Fibroblast of lung (primary cell): ENCODE measurements around the gene PKN1. TPM values are rescaled to one million over a fixed set of nuclear protein-coding genes. Genes with fewer than 3 reads are reported as not detected.
"Not testable (repeated sequence)": the region's sequence is repeated elsewhere in the genome, so short reads cannot be mapped to it uniquely, and the experiment has no call there.

Source experiments
- DNase-seq, 2 donors: peaks; one replicate each; pipeline versions ENCODE4 v3.0.0 to v3.0.0-alpha.2; 2010; ENCODE audit warnings: low read depth in 2 of 2
- H2AFZ ChIP-seq: 2 replicates; pipeline ENCODE4 v1.5.1; 2012; ENCODE audit warnings: low read length, control low read depth, inconsistent platforms
- H3K27ac ChIP-seq: 2 replicates; pipeline ENCODE4 v1.5.1; 2011; ENCODE audit warnings: low read length, control low read depth; ENCODE audit not compliant: insufficient read depth
- H3K27me3 ChIP-seq: 2 replicates; pipeline ENCODE4 v1.5.1; 2011; ENCODE audit warnings: mild to moderate bottlenecking, low read length; ENCODE audit not compliant: control insufficient read depth, insufficient read depth
- H3K36me3 ChIP-seq: 2 replicates; pipeline ENCODE4 v1.5.1; 2011; ENCODE audit warnings: low read length; ENCODE audit not compliant: control insufficient read depth, insufficient read depth
- H3K4me1 ChIP-seq: 2 replicates; pipeline ENCODE4 v1.5.1; 2011; ENCODE audit warnings: low read length; ENCODE audit not compliant: control insufficient read depth, insufficient read depth; ENCODE audit errors: extremely low read depth
- H3K4me2 ChIP-seq: 2 replicates; pipeline ENCODE4 v1.5.1; 2011; ENCODE audit warnings: low read length, control low read depth; ENCODE audit not compliant: insufficient read depth; ENCODE audit errors: extremely low read depth
- H3K4me3 ChIP-seq, 4 experiments: fragments of 200-600 bp in 1 of 4; sonication (generic) in 1 of 4; replicated peaks in 1 of 4; 2 replicates each; pipeline ENCODE4 v1.5.1; 2011 to 2016; ENCODE audit warnings: low read length in 4 of 4, low read depth in 3 of 4, mild to moderate bottlenecking in 3 of 4, control low read depth in 2 of 4, inconsistent platforms in 1 of 4, mixed read lengths in 1 of 4; ENCODE audit not compliant: insufficient read depth in 1 of 4; ENCODE audit errors: control extremely low read depth in 1 of 4
- H3K79me2 ChIP-seq: 2 replicates; pipeline ENCODE4 v1.5.1; 2012; ENCODE audit warnings: mild to moderate bottlenecking, low read length, inconsistent platforms; ENCODE audit not compliant: control insufficient read depth, insufficient read depth
- H3K9ac ChIP-seq: 2 replicates; pipeline ENCODE4 v1.5.1; 2011; ENCODE audit warnings: mild to moderate bottlenecking, low read length, control low read depth; ENCODE audit not compliant: insufficient read depth
- H3K9me3 ChIP-seq: 2 replicates; pipeline ENCODE4 v1.5.1; 2012; ENCODE audit warnings: low read depth, low read length; ENCODE audit not compliant: control insufficient read depth, insufficient read depth
- H4K20me1 ChIP-seq: 2 replicates; pipeline ENCODE4 v1.5.1; 2011; ENCODE audit warnings: low read length; ENCODE audit not compliant: control insufficient read depth, insufficient read depth; ENCODE audit errors: extremely low read depth
- EZH2 ChIP-seq: IDR thresholded peaks from 2 replicates; pipeline ENCODE4 v1.5.1; 2012; ENCODE audit warnings: low read length, control low read depth, mild to moderate bottlenecking; ENCODE audit errors: missing control alignments
- polyA plus RNA-seq, 2 donors: library from polyadenylated mRNA; depleted of rRNA in 1 of 2; stranded (reverse) in 1 of 2; unstranded in 1 of 2; fragments of >200 nt; gene quantifications; 2 replicates each; pipeline ENCODE4 v1.2.1, GENCODE V29; 2011 to 2012; ENCODE audit warnings: missing spikeins in 1 of 2
- total RNA-seq: library from RNA; depleted of rRNA; stranded (reverse); fragments of >200 nt; gene quantifications from 2 replicates; pipeline ENCODE4 v1.2.1, GENCODE V29; 2014
- TF ChIP-seq, protein P1 (sequence below), 2 donors: IDR thresholded peaks in 1 of 2; conservative IDR thresholded peaks in 1 of 2; 1 replicate in 1 of 2; 2 replicates in 1 of 2; pipeline ENCODE4 v1.5.1; 2011 to 2012; ENCODE audit warnings: low read length in 2 of 2, control low read depth in 1 of 2, inconsistent platforms in 1 of 2, low read depth in 1 of 2, mild to moderate bottlenecking in 1 of 2

The PKN1 gene
- total and polyA plus RNA-seq, 2 donors (not counting 1 experiment from before 2014, with no cell fraction given) = 43.2 to 141 TPM

DNA sequence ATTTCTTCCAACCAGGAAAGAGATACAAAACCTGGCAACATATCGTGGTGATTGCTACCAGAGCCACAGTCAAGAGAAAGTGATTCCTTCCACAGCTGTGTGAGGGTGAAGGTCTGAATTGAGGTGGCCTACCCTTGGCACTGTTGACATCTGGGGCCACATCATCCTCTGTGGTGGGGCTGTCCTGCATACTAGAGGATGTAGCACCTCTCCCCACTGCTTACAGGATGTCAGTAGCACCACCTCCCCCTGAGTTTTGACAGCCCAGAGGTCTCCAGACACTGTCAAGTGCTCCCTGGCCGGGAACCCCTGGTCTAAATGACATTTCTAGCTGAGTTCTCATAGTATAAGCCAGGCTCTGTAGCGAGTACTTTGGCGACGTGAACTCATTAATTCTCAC, 26.6 kb downstream of the PKN1 start:
- no peak for DNase-seq
- Histone ChIP-seq H3K79me2 (no peaks in the 10 kb centered on the region), H3K4me1 (no peaks in the 10 kb centered on the region), H3K9me3 (no peaks in the 10 kb centered on the region), H3K4me3 (no peak overlapping the region), H2AFZ (no peak overlapping the region), H3K36me3 (peaks cover 12% of the 10 kb centered on the region), H3K27ac (no peak overlapping the region), H4K20me1 (no peaks in the 10 kb centered on the region), H3K4me2 (no peak overlapping the region), H3K27me3 (no peaks in the 10 kb centered on the region), H3K9ac (no peak overlapping the region)
- no peak for TF ChIP-seq EZH2
- TF ChIP-seq, protein P1, sequence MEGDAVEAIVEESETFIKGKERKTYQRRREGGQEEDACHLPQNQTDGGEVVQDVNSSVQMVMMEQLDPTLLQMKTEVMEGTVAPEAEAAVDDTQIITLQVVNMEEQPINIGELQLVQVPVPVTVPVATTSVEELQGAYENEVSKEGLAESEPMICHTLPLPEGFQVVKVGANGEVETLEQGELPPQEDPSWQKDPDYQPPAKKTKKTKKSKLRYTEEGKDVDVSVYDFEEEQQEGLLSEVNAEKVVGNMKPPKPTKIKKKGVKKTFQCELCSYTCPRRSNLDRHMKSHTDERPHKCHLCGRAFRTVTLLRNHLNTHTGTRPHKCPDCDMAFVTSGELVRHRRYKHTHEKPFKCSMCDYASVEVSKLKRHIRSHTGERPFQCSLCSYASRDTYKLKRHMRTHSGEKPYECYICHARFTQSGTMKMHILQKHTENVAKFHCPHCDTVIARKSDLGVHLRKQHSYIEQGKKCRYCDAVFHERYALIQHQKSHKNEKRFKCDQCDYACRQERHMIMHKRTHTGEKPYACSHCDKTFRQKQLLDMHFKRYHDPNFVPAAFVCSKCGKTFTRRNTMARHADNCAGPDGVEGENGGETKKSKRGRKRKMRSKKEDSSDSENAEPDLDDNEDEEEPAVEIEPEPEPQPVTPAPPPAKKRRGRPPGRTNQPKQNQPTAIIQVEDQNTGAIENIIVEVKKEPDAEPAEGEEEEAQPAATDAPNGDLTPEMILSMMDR (conservative IDR thresholded peaks at IDR 0.05 in 1 of 2, IDR thresholded peaks at IDR 0.05 in 1 of 2; ENCODE audit: low read depth in 1 of 2, low read length in 2 of 2) = no peak

DNA sequence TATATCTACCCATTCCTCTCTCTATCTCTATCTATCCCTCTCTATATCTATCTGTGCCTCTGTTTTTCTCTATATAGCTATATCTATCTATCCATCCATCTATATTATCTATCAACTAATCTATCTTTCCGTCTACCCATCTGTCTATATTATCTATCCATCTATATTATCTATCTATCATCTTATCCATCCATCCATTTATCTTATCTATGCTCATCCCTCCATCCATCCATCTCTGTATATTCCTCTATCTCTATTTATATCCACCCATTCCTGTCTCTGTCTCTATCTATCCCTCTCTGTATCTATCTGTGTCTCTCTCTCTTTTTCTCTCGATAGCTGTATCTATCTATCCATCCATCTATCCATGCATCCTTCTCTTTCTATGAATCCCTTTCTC, 27.8 kb downstream of the PKN1 start:
- no peak overlapping the region for H3K9ac ChIP-seq
- H3K36me3 ChIP-seq = peaks cover 15% of the 10 kb centered on the region
- H3K4me1 ChIP-seq = no peaks in the 10 kb centered on the region
- no peaks in the 10 kb centered on the region for H3K27me3 ChIP-seq
- DNase-seq = no peak
- no peak overlapping the region for H3K4me3 ChIP-seq
- no peaks in the 10 kb centered on the region for H3K9me3 ChIP-seq
- no peaks in the 10 kb centered on the region for H3K79me2 ChIP-seq
- no peak for TF ChIP-seq EZH2
- TF ChIP-seq, protein P1 (conservative IDR thresholded peaks at IDR 0.05 in 1 of 2, IDR thresholded peaks at IDR 0.05 in 1 of 2; ENCODE audit: low read depth in 1 of 2, low read length in 2 of 2) = no peak
- H4K20me1 ChIP-seq = no peaks in the 10 kb centered on the region
- H3K27ac ChIP-seq = no peak overlapping the region
- H3K4me2 ChIP-seq = no peak overlapping the region
- H2AFZ ChIP-seq = no peak overlapping the region

DNA sequence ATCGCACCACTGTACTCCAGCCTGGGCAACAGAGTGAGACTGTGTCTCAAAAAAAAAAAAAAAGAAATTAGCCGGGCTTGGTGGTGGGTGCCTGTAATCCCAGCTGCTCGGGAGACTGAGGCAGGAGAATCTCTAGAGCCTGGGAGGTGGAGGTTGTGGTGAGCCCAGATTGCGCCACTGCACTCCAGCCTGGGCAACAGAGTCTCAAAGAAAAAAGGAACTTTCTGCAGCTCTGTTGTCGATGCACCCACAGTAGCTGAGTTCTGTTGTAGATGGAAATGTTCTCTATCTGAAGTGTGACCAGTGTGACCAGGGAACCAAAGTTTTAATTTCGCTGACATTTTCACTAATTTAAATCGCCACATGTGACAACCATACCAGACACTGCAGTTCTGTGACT, 29.3 kb downstream of the PKN1 start:
- not testable (repeated sequence) for H3K27me3 ChIP-seq, H3K4me3 ChIP-seq, H3K4me2 ChIP-seq, H4K20me1 ChIP-seq, H3K4me1 ChIP-seq, H2AFZ ChIP-seq, H3K79me2 ChIP-seq, H3K9ac ChIP-seq, H3K9me3 ChIP-seq, DNase-seq, H3K27ac ChIP-seq
- H3K36me3 ChIP-seq = peaks cover 16% of the 10 kb centered on the region
